Measurements from ENCODE around the gene GSS.

DNA sequence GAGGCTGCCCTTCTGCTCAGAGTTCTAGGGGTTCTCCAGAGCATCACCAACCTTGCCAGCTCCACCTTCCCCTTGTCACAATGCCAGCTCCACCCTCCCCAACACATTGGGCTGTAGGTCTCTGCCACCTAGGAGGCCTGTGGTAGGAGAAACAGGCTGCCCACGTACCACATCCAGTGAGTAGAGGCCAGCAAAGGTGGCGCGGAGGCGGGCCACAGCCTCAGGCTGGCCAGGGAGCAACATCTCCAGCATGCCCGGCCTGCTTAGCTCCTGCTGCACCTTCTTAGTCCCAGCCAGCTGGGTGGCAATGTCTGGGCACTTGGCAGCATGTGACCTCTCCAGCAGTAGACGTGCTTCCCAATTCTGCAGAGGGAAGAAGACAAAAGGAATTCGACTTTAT is 23.8 kb downstream of the GSS start:
- TF ChIP-seq EZH2 (IDR thresholded peaks at IDR 0.05; ENCODE audit: insufficient read depth, poor library complexity, severe bottlenecking) (no peak), EZH2phosphoT487 (IDR thresholded peaks at IDR 0.05; ENCODE audit: insufficient read depth, low read depth) (no peak)
